GM19193 (cell line): ENCODE measurements around the gene PIP4K2A.

Experiments used
- POLR2A ChIP-seq: IDR thresholded peaks from 4 replicates; pipeline ENCODE4 v1.6.1; 2011; ENCODE audit not compliant: insufficient read depth, insufficient read length; ENCODE audit errors: extremely low read depth

Gene PIP4K2A

GRCh38 chr10:22615101-22615500 lies 99.3 kb downstream of the PIP4K2A start:
- no peak for TF ChIP-seq POLR2A

GRCh38 chr10:22613011-22613410 lies 101.4 kb downstream of the PIP4K2A start:
- no peak for TF ChIP-seq POLR2A

GRCh38 chr10:22612318-22612717 lies 102.1 kb downstream of the PIP4K2A start:
- no peak for TF ChIP-seq POLR2A

- no peak for TF ChIP-seq POLR2A
These were observed 102.8 kb downstream of the PIP4K2A start for GRCh38 chr10:22611425-22612115.

- no peak for TF ChIP-seq POLR2A
These were observed 103.8 kb downstream of the PIP4K2A start for GRCh38 chr10:22610610-22611009.

GRCh38 chr10:22609719-22610465 lies 104.5 kb downstream of the PIP4K2A start:
- TF ChIP-seq POLR2A: no peak

GRCh38 chr10:22609251-22609650 lies 105.1 kb downstream of the PIP4K2A start:
- no peak for TF ChIP-seq POLR2A

- TF ChIP-seq POLR2A: no peak
These were observed 107.1 kb downstream of the PIP4K2A start for GRCh38 chr10:22607261-22607660.

GRCh38 chr10:22606164-22606614 lies 108.2 kb downstream of the PIP4K2A start:
- no peak for TF ChIP-seq POLR2A

- no peak for TF ChIP-seq POLR2A
These were observed 109.2 kb downstream of the PIP4K2A start for GRCh38 chr10:22605168-22605567.

GRCh38 chr10:22604344-22605126 lies 109.8 kb downstream of the PIP4K2A start:
- TF ChIP-seq POLR2A: no peak

- TF ChIP-seq POLR2A: no peak
These were observed 110.8 kb downstream of the PIP4K2A start for GRCh38 chr10:22603581-22603980.

GRCh38 chr10:22601618-22602017 lies 112.8 kb downstream of the PIP4K2A start:
- TF ChIP-seq POLR2A: no peak

- TF ChIP-seq POLR2A: no peak
These were observed 114.6 kb downstream of the PIP4K2A start for GRCh38 chr10:22599636-22600228.

- no peak for TF ChIP-seq POLR2A
These were observed 115.3 kb downstream of the PIP4K2A start for GRCh38 chr10:22599048-22599561.
